Stomach (tissue), 9 donors: ENCODE data around the gene SWAP70. TPM values are rescaled to one million over a fixed set of nuclear protein-coding genes. Genes with fewer than 3 reads are reported as not detected.
A peak's percentile ranks its signal among the peaks of the same experiment; 100 is the strongest.

Experiments
- DNase-seq, 2 donors: peaks; one replicate each; pipeline versions ENCODE4 v3.0.0 to v3.0.0-alpha.2; 2013 to 2019
- H3K27ac ChIP-seq, 5 donors: fragments of 200-600 bp in 4 of 5; sonication (generic) in 4 of 5; one replicate each; pipeline ENCODE4 v1.5.1; 2013 to 2019; ENCODE audit warnings: mild to moderate bottlenecking in 1 of 5, moderate library complexity in 1 of 5
- H3K27me3 ChIP-seq, 3 donors: fragments of 200-600 bp; sonication (generic); one replicate each; pipeline ENCODE4 v1.5.1; 2017 to 2019; ENCODE audit warnings: mixed run types in 1 of 3
- H3K36me3 ChIP-seq, 4 donors: fragments of 200-600 bp; sonication (generic); 1 replicate in 3 of 4; 2 replicates in 1 of 4; pipeline ENCODE4 v1.5.1; 2016 to 2019
- H3K4me1 ChIP-seq, 4 donors: fragments of 200-600 bp; sonication (generic); one replicate each; pipeline ENCODE4 v1.5.1; 2016 to 2019
- H3K4me3 ChIP-seq, 4 donors: fragments of 200-600 bp; sonication (generic) in 3 of 4; one replicate each; pipeline ENCODE4 v1.5.1; 2016 to 2019; ENCODE audit warnings: mild to moderate bottlenecking in 1 of 4
- H3K9me3 ChIP-seq, 4 donors: fragments of 200-600 bp; sonication (generic); one replicate each; pipeline ENCODE4 v1.5.1; 2016 to 2019
- EP300 ChIP-seq: sonication (generic); formaldehyde crosslinking; IDR thresholded peaks from one replicate; pipeline ENCODE4 v1.6.1; 2017; ENCODE audit warnings: antibody characterized with exemption
- POLR2A ChIP-seq, 4 donors: fragments of 450-650 bp; IDR thresholded peaks; one replicate each; pipeline ENCODE4 v1.6.1; 2016; ENCODE audit warnings: antibody characterized with exemption in 4 of 4, control low read depth in 2 of 4, mild to moderate bottlenecking in 1 of 4, moderate library complexity in 1 of 4
- POLR2AphosphoS5 ChIP-seq, 3 donors: sonication (generic); formaldehyde crosslinking; IDR thresholded peaks; one replicate each; pipeline ENCODE4 v1.6.1; 2016; ENCODE audit warnings: antibody characterized with exemption in 3 of 3
- WGBS, 5 donors: extraction: QIAGEN DNeasy Blood & Tissue Kit in 3 of 5; methylation state at CpG; one replicate each; pipeline versions ENCODE4 v1.1.5 to v1.1.7; 2013 to 2018; 5-methylcytosine and 5-hydroxymethylcytosine counted together
- intact Hi-C: fragments of 100-400 bp; cut with DNase I; formaldehyde crosslinking; loops from one replicate; pipeline ENCODE4 v1.15.1; 2023; ENCODE audit warnings: low total_unique reads
- polyA plus RNA-seq, 3 donors: library from polyadenylated mRNA; stranded (reverse); fragments of 200-250 nt; gene quantifications; one replicate each; pipeline ENCODE4 v1.2.3, GENCODE V29; 2013
- total RNA-seq, 5 donors: library from RNA; depleted of rRNA; stranded (reverse); fragments of >200 nt; gene quantifications; one replicate each; pipeline versions ENCODE4 v1.1.0 to v1.2.3, GENCODE V29; 2014 to 2016
- TF ChIP-seq, protein P1 (sequence below), 7 experiments: fragments of 450-650 bp in 4 of 7; fragments of 200-600 bp in 3 of 7; sonication (generic) in 3 of 7; IDR thresholded peaks; one replicate each; pipeline ENCODE4 v1.5.1; 2016 to 2019; ENCODE audit warnings: antibody characterized with exemption in 7 of 7, control low read depth in 2 of 7, mild to moderate bottlenecking in 1 of 7
- donor health status: healthy with polysubstance abuse.
- donor health status: Bipolar disorder and iron deficiency.
- donor health status: healthy.

Gene SWAP70
- total and polyA plus RNA-seq, 8 donors = 5.1 to 39.5 (median 18.3) TPM

DNA sequence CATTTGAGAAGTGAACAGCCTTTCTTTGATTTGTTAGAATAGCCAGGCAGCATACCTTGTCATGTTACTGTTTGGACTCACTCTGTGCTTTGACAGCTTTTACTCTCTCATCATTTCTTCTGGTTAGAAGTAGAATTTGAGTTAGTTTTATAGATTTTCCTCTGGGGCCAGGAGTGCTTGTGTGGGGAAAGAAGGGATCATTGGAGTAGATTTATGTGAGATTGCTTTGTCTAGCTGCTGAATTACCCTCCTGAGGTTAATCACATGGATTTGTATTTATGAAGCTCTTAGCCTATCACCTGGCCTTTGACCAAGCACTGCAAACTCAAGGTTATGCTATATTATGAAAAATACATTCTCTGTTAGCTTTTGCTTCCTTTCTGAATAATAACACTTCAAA is 54.3 kb downstream of the SWAP70 start:
- intact Hi-C loops = no loop called here
- H3K4me3 ChIP-seq = no peak overlapping the region
- peak overlapping the region in 4 of 5 donors; percentile 36 to 78 (median 68) for H3K27ac ChIP-seq
- no peak for DNase-seq
- peaks cover 0 to 22% (median 12%) of the 10 kb centered on the region in 4 donors for H3K36me3 ChIP-seq
- TF ChIP-seq, protein P1, sequence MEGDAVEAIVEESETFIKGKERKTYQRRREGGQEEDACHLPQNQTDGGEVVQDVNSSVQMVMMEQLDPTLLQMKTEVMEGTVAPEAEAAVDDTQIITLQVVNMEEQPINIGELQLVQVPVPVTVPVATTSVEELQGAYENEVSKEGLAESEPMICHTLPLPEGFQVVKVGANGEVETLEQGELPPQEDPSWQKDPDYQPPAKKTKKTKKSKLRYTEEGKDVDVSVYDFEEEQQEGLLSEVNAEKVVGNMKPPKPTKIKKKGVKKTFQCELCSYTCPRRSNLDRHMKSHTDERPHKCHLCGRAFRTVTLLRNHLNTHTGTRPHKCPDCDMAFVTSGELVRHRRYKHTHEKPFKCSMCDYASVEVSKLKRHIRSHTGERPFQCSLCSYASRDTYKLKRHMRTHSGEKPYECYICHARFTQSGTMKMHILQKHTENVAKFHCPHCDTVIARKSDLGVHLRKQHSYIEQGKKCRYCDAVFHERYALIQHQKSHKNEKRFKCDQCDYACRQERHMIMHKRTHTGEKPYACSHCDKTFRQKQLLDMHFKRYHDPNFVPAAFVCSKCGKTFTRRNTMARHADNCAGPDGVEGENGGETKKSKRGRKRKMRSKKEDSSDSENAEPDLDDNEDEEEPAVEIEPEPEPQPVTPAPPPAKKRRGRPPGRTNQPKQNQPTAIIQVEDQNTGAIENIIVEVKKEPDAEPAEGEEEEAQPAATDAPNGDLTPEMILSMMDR (IDR thresholded peaks at IDR 0.05) = no peak
- TF ChIP-seq POLR2AphosphoS5 (IDR thresholded peaks at IDR 0.05) (no peak), EP300 (no peak), POLR2A (IDR thresholded peaks at IDR 0.05) (no peak)
- H3K9me3 ChIP-seq = no peaks in the 10 kb centered on the region
- H3K27me3 ChIP-seq = no peaks in the 10 kb centered on the region
- peaks cover 0 to 40% (median 17%) of the 10 kb centered on the region in 4 donors for H3K4me1 ChIP-seq

DNA sequence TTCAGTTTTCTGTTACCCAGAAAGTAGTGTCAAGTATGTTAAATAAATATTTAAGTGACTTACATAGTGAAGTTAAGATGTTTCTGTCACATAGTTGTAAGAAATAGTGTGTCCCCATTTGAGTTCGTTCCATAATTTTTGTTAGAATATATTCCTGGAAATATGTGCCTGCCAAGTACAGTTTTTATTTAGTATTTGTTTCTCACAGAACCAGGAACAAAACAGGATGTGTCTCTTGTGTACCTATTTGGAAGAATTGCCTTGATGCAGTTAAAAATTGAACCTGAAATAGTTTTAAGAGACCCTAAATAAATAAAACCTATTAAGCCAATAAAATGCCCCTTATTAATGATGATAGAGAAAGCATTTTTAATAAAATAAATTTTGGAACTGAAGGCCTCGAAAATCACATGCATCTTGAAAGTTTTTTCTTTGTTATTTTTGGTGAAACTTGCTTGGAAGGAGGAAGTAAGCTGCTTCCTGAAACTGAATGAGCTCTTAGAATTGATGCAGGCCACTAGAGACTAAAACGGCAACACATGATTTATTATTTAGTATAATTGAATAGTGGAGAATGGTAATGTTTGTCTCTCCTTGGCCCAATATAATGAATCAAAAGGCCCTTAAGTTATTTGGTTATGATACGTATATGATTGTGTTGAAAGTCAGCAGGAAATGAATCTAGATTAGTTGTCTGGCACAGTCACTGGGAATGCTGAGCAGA is 55.9 kb downstream of the SWAP70 start:
- H3K4me1 ChIP-seq = peaks cover 0 to 40% (median 17%) of the 10 kb centered on the region in 4 donors
- intact Hi-C loops = no loop called here
- DNase-seq = peak in 1 of 2 donors; percentile 40
- peak overlapping the region; percentile 46 to 78 (median 63) for H3K27ac ChIP-seq
- H3K27me3 ChIP-seq = no peaks in the 10 kb centered on the region
- WGBS, 5 donors = 20 to 26% (median 25%) methylated on average over 4 of the region's 4 CpGs
- TF ChIP-seq EP300 (no peak), POLR2A (IDR thresholded peaks at IDR 0.05) (no peak), POLR2AphosphoS5 (IDR thresholded peaks at IDR 0.05) (no peak)
- TF ChIP-seq, protein P1 (IDR thresholded peaks at IDR 0.05) = no peak
- no peak overlapping the region for H3K4me3 ChIP-seq
- peaks cover 2 to 15% (median 9%) of the 10 kb centered on the region in 4 donors for H3K36me3 ChIP-seq
- no peaks in the 10 kb centered on the region for H3K9me3 ChIP-seq

DNA sequence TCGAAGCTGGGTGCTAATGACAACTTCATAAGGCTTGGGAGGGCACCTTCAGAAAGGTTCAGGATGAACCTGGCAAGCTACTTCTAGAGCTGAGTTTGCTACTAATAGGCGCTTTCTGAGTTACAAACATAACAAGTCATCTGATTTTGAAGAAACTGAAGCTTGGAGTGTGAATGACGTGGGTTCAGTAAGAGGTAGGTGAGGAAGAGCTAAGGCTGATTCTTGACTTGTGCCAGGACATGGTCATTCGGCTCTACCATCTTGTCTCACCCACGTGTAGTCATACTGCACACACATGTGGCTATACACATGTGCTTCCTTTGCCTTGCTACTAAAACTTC is 56.4 kb downstream of the SWAP70 start:
- H3K9me3 ChIP-seq = no peaks in the 10 kb centered on the region
- H3K27ac ChIP-seq = peak overlapping the region; percentile 46 to 78 (median 63)
- H3K4me1 ChIP-seq = peaks cover 0 to 40% (median 17%) of the 10 kb centered on the region in 4 donors
- TF ChIP-seq POLR2AphosphoS5 (IDR thresholded peaks at IDR 0.05) (peak in 1 of 3 donors; percentile 1), EP300 (no peak)
- H3K36me3 ChIP-seq = peaks cover 4 to 16% (median 12%) of the 10 kb centered on the region in 4 donors
- H3K27me3 ChIP-seq = no peaks in the 10 kb centered on the region
- 50 to 59% (median 58%) methylated on average over 5 of the region's 5 CpGs for WGBS, 5 donors
- intact Hi-C loops = no loop called here
- DNase-seq = no peak
- no peak overlapping the region for H3K4me3 ChIP-seq

DNA sequence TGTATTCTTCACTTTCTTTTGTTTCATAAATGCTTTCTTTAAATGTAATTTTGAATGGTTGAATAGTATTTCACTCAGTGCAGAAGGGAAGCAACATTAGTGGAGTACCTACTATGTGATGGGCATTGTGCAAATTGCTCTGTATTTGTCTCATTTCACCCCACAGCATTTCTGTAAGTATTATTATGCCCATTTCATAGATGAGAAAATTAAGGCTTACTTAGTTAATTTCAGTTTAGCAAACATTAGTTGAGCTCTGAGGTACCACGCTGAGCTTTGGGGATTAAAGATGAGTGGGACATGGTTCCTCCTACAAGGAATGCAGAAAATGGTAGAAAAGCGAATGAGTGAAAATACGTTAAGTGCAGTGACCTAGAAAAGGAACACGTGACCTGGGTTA is 58.1 kb downstream of the SWAP70 start:
- Histone ChIP-seq H3K36me3 (peaks cover 4 to 9% (median 5%) of the 10 kb centered on the region in 4 donors), H3K27ac (no peak overlapping the region), H3K27me3 (no peaks in the 10 kb centered on the region), H3K4me3 (no peak overlapping the region), H3K4me1 (peaks cover 0 to 44% (median 24%) of the 10 kb centered on the region in 4 donors), H3K9me3 (no peaks in the 10 kb centered on the region)
- 92 to 97% (median 97%) methylated on average over 4 of the region's 4 CpGs for WGBS, 5 donors
- TF ChIP-seq POLR2AphosphoS5 (IDR thresholded peaks at IDR 0.05) (no peak), POLR2A (IDR thresholded peaks at IDR 0.05) (no peak), EP300 (no peak)
- TF ChIP-seq, protein P1 (IDR thresholded peaks at IDR 0.05) = no peak
- no peak for DNase-seq
- intact Hi-C loops = no loop called here

DNA sequence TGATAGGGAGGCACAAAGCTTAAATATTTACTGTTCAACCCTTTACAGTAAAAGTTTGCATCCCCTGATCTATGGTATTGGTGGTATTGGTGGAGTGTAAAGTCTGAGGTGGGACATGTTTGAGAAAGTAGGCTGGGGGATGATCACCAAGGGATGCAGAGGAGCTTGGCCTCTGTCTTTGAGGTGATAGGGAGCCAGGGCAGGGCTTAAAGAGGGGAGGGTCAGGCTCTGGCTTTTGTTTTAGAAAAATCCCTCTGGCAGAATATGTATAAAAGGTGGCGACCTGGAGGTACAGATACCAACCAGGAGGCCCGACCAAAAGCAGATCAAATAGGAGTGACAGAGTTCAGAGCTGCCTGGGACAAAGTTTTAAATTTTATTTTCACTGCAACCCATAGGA is 59.0 kb downstream of the SWAP70 start:
- peaks cover 0 to 38% (median 23%) of the 10 kb centered on the region in 4 donors for H3K4me1 ChIP-seq
- H3K36me3 ChIP-seq = peaks cover 4 to 12% (median 8%) of the 10 kb centered on the region in 4 donors
- no peak overlapping the region for H3K27ac ChIP-seq
- 47 to 79% (median 68%) methylated on average over 2 of the region's 2 CpGs for WGBS, 5 donors
- no peaks in the 10 kb centered on the region for H3K9me3 ChIP-seq
- no peak for DNase-seq
- no peak for TF ChIP-seq EP300
- no peak for TF ChIP-seq POLR2AphosphoS5 (IDR thresholded peaks at IDR 0.05)
- TF ChIP-seq, protein P1 (IDR thresholded peaks at IDR 0.05) = no peak
- no peak for TF ChIP-seq POLR2A (IDR thresholded peaks at IDR 0.05)
- no peak overlapping the region for H3K4me3 ChIP-seq
- H3K27me3 ChIP-seq = no peaks in the 10 kb centered on the region
- intact Hi-C loops = no loop called here
